Omental fat pad (tissue), 4 donors: Measurements from ENCODE around the gene RBM43. TPM values are rescaled to one million over a fixed set of nuclear protein-coding genes. Genes with fewer than 3 reads are reported as not detected.

ENCODE experiments used
- ATAC-seq: fragments of 150-250 bp; one replicate; pipeline ENCODE4 v1.9.1; 2016; ENCODE audit warnings: mild to moderate bottlenecking, moderate library complexity; ENCODE audit not compliant: low FRiP score
- DNase-seq: peaks from one replicate; pipeline ENCODE4 v3.0.0-alpha.2; 2019; ENCODE audit warnings: low spot score
- CTCF ChIP-seq, 3 donors: fragments of 450-650 bp; IDR thresholded peaks; one replicate each; pipeline ENCODE4 v1.5.1; 2016 to 2017; ENCODE audit warnings: antibody characterized with exemption in 3 of 3, mild to moderate bottlenecking in 3 of 3, moderate library complexity in 2 of 3
- total RNA-seq, 4 donors: library from RNA; depleted of rRNA; stranded (reverse); fragments of >200 nt; gene quantifications; one replicate each; pipeline ENCODE4 v1.1.0, GENCODE V29; 2016

RBM43 gene
- total RNA-seq, 4 donors from 2014 or later: 2.8 to 11.3 (median 4.0) TPM

GRCh38 chr2:151268085-151268484 lies 6.4 kb upstream of the RBM43 start:
- no peak for ATAC-seq

DNA sequence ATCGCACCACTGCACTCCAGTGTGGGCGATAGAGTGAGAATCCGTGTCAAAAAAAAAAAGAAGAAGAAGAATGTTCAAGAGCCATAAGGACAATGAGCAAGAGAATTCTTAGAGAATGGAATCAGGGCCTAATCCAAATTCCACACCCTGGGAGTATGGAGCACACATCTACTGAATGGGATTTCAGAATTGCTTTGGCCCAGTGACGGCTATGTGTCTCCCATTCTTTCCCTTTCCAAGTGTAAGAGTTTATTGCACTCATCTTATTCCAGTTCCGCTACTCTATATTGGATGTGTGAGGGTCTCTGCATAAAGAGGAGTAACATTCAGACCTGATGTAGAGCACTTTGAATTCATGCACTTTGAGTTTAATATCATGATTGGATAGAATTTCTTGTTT lies 5.9 kb upstream of the RBM43 start:
- no peak for TF ChIP-seq CTCF (IDR thresholded peaks at IDR 0.05)
- ATAC-seq (no peak), DNase-seq (no peak)

More at GRCh38 chr2:151268085-151268484, 6.4 kb upstream of the RBM43 start:
- no peak for TF ChIP-seq CTCF (IDR thresholded peaks at IDR 0.05)
- no peak for DNase-seq

GRCh38 chr2:151265991-151266390 lies 4.3 kb upstream of the RBM43 start:
- TF ChIP-seq CTCF (IDR thresholded peaks at IDR 0.05): no peak
- DNase-seq (no peak), ATAC-seq (no peak)

DNA sequence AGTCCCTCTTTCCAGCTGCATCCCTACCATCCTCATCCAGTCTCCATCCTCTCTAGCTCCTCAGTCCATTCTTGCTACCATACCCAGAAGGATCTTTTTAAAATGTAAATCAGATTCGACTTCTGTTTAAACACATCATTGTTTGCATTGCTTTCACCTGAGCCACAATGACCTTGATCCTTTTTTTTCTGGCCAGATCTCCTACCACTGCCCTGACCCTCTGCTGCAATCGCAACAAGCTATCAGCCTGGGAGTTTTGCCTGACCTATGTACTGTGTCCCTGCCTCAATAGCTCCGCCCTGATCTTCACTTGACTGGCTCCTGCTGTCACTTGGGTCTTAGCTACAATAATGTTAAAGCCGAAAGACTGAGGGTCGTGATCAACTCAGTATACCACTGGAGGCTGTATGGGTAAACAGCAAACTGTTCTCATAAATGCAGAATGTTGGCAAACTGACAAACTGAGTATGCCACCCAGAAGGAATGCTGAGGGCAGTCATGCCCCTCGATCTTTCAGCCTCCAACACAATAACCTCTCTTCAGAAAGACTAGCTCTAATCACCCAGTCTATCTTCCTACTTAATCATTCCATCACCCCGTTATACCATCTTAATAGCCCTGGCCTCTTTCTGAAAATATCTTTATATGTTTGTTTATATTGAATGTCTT lies 2.6 kb upstream of the RBM43 start:
- DNase-seq (no peak), ATAC-seq (no peak)
- no peak for TF ChIP-seq CTCF (IDR thresholded peaks at IDR 0.05)

- no peak for TF ChIP-seq CTCF (IDR thresholded peaks at IDR 0.05)
- ATAC-seq: no peak
These were observed 966 bp upstream of the RBM43 start for GRCh38 chr2:151262629-151263028.

GRCh38 chr2:151261977-151262291 lies 271 bp upstream of the RBM43 start:
- no peak for ATAC-seq
- no peak for TF ChIP-seq CTCF (IDR thresholded peaks at IDR 0.05)
- no peak for DNase-seq

More at GRCh38 chr2:151262629-151263028, 966 bp upstream of the RBM43 start:
- no peak for DNase-seq

GRCh38 chr2:151260573-151261230 lies 961 bp downstream of the RBM43 start:
- ATAC-seq (no peak), DNase-seq (no peak)
- TF ChIP-seq CTCF (IDR thresholded peaks at IDR 0.05): no peak
